GM20000 (cell line): ENCODE measurements around the gene MSI2.

Experiments
- DNase-seq: peaks from one replicate; pipeline ENCODE4 v3.0.0; 2012; ENCODE audit warnings: low spot score
- TF ChIP-seq, protein P1 (sequence below): IDR thresholded peaks from 2 replicates; pipeline ENCODE4 v1.5.1; 2012; ENCODE audit warnings: mild to moderate bottlenecking, control low read depth; ENCODE audit errors: extremely low read depth, missing control alignments

MSI2 gene

DNA sequence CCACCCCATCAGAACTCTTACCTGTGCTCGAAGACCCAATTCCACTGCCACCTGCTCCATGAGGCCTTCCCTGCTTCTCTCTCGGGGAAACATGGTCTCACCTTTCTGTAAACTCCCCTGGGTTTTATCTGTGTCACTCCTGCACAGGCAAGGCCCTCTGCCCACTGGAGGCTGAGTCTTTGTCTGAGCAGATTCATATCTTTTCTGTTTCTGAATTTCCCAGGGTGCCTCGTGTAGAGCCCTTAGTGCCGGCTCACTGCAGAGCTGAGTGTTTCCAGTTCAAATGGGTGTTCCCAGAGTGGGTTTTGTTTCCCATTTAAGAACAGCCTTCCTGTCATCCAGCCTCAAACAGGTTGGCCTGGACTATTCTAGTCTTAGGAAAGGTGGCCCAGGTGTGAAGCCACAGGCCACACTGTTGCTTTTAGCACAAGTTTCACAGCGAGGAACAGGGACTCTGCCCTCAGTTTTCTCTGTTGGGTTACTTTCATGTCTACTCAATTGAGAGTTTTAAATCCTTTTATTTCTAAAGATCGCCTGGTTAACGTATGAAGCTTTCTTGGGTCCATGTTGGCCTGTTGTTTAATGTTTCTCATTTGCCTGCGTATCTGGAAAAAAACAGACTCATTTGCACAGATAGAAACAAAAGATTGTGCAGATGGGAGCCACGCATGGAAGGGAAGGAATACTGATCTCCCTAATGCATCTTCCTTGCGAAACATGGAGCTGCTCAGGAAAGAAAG, 228.7 kb downstream of the MSI2 start:
- TF ChIP-seq, protein P1, sequence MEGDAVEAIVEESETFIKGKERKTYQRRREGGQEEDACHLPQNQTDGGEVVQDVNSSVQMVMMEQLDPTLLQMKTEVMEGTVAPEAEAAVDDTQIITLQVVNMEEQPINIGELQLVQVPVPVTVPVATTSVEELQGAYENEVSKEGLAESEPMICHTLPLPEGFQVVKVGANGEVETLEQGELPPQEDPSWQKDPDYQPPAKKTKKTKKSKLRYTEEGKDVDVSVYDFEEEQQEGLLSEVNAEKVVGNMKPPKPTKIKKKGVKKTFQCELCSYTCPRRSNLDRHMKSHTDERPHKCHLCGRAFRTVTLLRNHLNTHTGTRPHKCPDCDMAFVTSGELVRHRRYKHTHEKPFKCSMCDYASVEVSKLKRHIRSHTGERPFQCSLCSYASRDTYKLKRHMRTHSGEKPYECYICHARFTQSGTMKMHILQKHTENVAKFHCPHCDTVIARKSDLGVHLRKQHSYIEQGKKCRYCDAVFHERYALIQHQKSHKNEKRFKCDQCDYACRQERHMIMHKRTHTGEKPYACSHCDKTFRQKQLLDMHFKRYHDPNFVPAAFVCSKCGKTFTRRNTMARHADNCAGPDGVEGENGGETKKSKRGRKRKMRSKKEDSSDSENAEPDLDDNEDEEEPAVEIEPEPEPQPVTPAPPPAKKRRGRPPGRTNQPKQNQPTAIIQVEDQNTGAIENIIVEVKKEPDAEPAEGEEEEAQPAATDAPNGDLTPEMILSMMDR, result no peak
- DNase-seq, result no peak

DNA sequence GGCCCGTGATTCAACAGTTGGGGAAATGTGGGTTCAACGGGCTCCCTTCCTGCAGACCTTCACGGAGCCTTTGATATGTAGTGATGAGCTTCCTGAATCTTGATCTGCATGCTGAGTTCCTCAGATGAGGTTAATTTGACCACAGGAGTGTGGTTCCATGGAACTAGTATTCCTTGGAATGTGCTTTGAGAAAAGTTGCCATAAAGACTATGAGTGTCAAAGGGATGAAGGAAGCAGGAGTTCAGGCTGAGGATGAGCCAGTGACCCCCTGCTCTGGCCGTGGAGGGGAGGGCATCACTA, 229.2 kb downstream of the MSI2 start:
- no peak for DNase-seq
- TF ChIP-seq, protein P1, result no peak

DNA sequence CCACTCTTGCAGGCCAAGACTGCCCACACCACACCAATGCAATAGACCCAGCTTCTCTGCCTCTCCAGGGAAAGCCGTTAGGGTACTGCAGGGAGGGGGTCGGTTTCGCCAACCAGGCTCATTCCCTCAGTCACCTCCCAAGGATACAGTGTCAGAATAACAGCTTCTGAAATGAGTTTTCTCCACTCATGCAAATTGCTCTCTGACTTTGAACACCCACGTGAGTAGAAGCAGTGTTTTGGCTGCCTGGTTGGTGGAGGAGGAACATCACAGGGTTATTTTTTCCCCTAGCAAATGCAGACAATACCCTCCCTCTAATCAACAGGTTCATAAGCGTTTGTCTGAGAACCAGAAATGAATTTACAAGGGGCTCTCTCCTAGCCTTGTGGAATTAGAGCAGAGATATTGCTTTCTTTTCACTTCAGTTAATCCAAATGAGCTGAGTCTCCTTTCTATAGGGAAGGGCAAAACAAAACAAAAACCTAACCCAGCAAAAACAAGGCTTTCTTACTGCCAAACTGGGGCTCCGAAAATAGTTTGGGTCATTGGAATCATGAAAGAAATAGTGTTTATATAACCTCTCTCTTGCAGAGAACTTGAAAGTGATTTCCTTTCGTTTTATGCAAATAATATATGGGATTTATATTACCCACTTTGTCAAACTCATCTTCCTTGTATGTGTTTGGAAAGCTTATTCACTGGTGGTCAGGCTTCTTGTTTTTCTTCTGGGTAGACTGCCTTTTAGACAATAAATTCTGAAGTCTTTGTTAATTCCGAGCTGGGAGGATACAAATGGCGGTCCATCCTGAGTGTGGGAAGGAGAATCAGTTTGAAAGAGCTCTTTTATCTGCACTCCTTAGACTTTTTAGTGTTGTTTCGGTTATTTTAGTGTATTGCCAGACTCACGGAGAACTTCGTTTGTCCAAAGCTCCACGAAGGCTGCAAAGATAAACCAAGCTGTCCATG, 229.9 kb downstream of the MSI2 start:
- TF ChIP-seq, protein P1, result no peak
- peak; percentile 37 for DNase-seq

DNA sequence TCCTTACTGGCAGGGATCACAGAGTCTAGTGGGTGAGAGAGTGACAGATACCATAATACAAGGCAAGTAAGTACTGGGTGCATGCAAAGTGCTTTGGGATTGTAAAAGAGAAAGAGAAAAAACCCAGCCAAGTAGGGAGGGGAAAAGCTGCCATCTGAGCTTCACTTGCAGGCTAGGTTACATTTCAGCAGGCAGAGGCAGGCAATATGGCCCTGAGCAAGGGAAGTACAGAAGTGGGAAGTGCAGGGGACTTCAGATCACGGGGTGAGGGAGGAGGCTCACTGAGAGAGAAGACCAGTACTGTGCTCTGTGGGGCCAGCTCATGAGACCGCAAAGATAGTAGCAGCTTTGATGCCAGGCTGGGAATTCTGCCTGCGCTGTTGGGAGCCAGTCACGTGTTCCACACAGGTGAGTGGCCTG, 230.6 kb downstream of the MSI2 start:
- no peak for DNase-seq
- TF ChIP-seq, protein P1, result no peak

DNA sequence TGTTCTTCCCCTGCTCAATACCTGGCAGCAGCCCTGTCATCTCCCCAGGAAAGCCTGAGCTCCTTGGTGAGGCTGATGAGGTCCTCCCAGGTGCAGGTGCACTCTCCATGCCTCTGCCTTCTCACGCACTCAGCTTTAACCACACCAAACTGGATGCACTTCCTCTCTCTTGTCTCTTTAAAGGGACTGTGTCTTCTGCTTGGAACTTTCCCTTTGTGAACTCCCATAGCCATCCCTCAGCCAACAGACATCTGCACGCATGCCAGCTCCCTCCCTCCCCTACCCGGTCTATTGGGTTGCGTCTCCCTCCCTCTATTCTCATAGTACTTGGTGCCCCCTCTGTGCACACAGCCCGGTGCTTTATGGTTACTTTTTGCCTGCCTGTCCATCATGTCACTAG, 231.2 kb downstream of the MSI2 start:
- no peak for DNase-seq

DNA sequence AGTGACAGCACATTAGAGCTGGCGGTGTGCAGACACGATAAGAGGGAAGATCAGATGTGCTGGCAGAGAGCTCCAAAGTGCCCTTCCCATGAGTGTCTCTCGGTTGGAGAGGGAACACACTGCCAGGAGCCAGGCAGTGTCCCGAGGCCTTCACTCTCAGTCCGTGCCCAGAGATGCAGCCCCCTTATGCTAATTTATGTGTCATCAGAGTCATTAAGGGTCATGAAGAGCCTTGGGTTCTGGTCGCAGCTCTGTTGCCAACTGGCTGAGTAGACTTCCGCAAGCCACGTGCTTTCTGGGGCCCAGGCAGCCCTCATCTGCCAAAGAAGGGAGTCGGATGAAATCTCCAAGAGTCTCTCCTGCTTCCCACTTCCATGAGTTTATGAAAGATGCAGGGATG, 232.5 kb downstream of the MSI2 start:
- TF ChIP-seq, protein P1, result no peak
- DNase-seq, result no peak

More for the DNA sequence above, 231.2 kb downstream of the MSI2 start:
- TF ChIP-seq, protein P1, result no peak

DNA sequence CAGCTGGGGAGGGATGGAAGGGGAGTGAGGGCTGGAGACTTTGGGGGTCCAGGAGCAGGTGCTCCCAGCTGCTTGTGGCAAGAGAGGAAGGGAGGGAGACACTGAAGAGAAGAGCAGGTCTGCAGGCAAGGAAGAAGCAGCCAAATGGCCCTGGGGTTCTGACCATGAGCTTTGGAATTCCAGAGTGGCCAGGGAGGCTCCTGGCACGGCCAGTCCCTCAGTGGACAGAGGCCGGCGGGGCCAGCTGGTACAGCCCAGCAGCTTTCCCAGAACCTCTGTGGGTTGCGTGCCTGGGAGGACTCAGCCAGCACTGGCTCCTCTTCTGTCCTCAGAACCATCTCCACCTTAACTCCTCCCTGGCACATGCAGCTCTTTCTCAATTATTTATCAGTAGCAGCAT, 233.0 kb downstream of the MSI2 start:
- no peak for DNase-seq
- TF ChIP-seq, protein P1, result no peak
